GM12878 (cell line): ENCODE data around the gene MOV10L1. TPM values are rescaled to one million over a fixed set of nuclear protein-coding genes. Genes with fewer than 3 reads are reported as not detected.

ENCODE experiments used
- FOS ChIP-seq: IDR thresholded peaks from 3 replicates; pipeline ENCODE4 v1.6.1; 2011; ENCODE audit warnings: borderline replicate concordance; ENCODE audit not compliant: insufficient read length; ENCODE audit errors: extremely low read depth
- GATAD2B ChIP-seq: fragments of 450-650 bp; conservative IDR thresholded peaks from 2 replicates; pipeline ENCODE4 v1.6.1; 2017; ENCODE audit warnings: low read depth, mild to moderate bottlenecking, moderate library complexity
- MEF2A ChIP-seq: IDR thresholded peaks from 2 replicates; pipeline ENCODE4 v1.6.1; 2011; ENCODE audit warnings: low read depth, mild to moderate bottlenecking, low read length, moderate library complexity; ENCODE audit not compliant: insufficient read depth
- NFYA ChIP-seq: IDR thresholded peaks from 2 replicates; pipeline ENCODE4 v1.6.1; 2011; ENCODE audit warnings: low read depth, mild to moderate bottlenecking, low read length, improper control_type of control experiment, borderline replicate concordance
- POLR2A ChIP-seq: IDR thresholded peaks from 2 replicates; pipeline ENCODE4 v1.6.1; 2011; ENCODE audit warnings: low read depth, mild to moderate bottlenecking, low read length
- RAD21 ChIP-seq: IDR thresholded peaks from 2 replicates; pipeline ENCODE4 v1.6.1; 2011; ENCODE audit warnings: mild to moderate bottlenecking, low read depth, low read length, moderate library complexity; ENCODE audit not compliant: insufficient read depth
- RCOR1 ChIP-seq: conservative IDR thresholded peaks from 2 replicates; pipeline ENCODE4 v1.6.1; 2012; ENCODE audit warnings: low read depth, low read length, improper control_type of control experiment
- RUNX3 ChIP-seq: IDR thresholded peaks from 2 replicates; pipeline ENCODE4 v1.6.1; 2012; ENCODE audit warnings: low read length, inconsistent platforms
- SREBF2 ChIP-seq: IDR thresholded peaks from 2 replicates; pipeline ENCODE4 v1.6.1; 2012; ENCODE audit warnings: mild to moderate bottlenecking, low read length
- ZNF274 ChIP-seq: IDR thresholded peaks from one replicate; pipeline ENCODE4 v1.8.0; 2011; ENCODE audit not compliant: insufficient read length, insufficient read depth
- polyA plus RNA-seq, 11 experiments: library from polyadenylated mRNA; depleted of rRNA in 4 of 11; unstranded in 6 of 11; stranded (reverse) in 5 of 11; fragments of >200 nt; fragmentation: Nextera tagmentation in 4 of 11; fragmentation: Illumina TruSeq in 1 of 11; extraction: Ambion mirVana in 4 of 11; extraction: Trizol in 1 of 11; gene quantifications; 1 replicate in 1 of 11; 2 replicates in 10 of 11; pipeline versions ENCODE4 v1.2.1 to v1.2.3, GENCODE V29; 2011 to 2016; ENCODE audit warnings: inconsistent platforms in 2 of 11, missing spikeins in 2 of 11, low read depth in 1 of 11
- total RNA-seq, 4 experiments: library from RNA; depleted of rRNA in 3 of 4; stranded (reverse); fragments of >200 nt in 3 of 4; fragmentation: Illumina TruSeq in 1 of 4; extraction: Trizol in 1 of 4; gene quantifications; 2 replicates each; pipeline versions ENCODE4 v1.2.1 to v1.2.3, GENCODE V29; 2013 to 2021
- TF ChIP-seq, protein P1 (sequence below): IDR thresholded peaks from 2 replicates; pipeline ENCODE4 v1.6.1; 2011; ENCODE audit warnings: borderline replicate concordance, low read depth, mild to moderate bottlenecking, moderate library complexity, mixed read lengths, low read length; ENCODE audit not compliant: insufficient read depth; ENCODE audit errors: extremely low read length
- TF ChIP-seq, protein P2 (sequence below): fragments of 450-650 bp; IDR thresholded peaks from 2 replicates; pipeline ENCODE4 v1.6.1; 2016; ENCODE audit warnings: mild to moderate bottlenecking
- TF ChIP-seq, protein P3 (sequence below): fragments of 450-650 bp; IDR thresholded peaks from 2 replicates; pipeline ENCODE4 v1.6.1; 2016; ENCODE audit warnings: mild to moderate bottlenecking
- TF ChIP-seq, protein P4 (sequence below): fragments of 450-650 bp; IDR thresholded peaks from 2 replicates; pipeline ENCODE4 v1.6.1; 2016; ENCODE audit warnings: mild to moderate bottlenecking, moderate library complexity, borderline replicate concordance
- TF ChIP-seq, protein P5 (sequence below): IDR thresholded peaks from 2 replicates; pipeline ENCODE4 v1.6.1; 2011; ENCODE audit warnings: mild to moderate bottlenecking, low read depth, low read length, moderate library complexity; ENCODE audit not compliant: insufficient replicate concordance
- TF ChIP-seq, protein P6 (sequence below): fragments of 450-650 bp; IDR thresholded peaks from 2 replicates; pipeline ENCODE4 v1.6.1; 2017; ENCODE audit warnings: borderline replicate concordance
- TF ChIP-seq, protein P7 (sequence below): fragments of 450-650 bp; conservative IDR thresholded peaks from 2 replicates; pipeline ENCODE4 v1.6.1; 2017; ENCODE audit warnings: mild to moderate bottlenecking, moderate library complexity

Gene MOV10L1
- total and polyA plus RNA-seq, 10 of the 15 experiments (the other 5 are each of a cell fraction or from before 2014, with no cell fraction given): 0.22 TPM; not detected in 9

DNA sequence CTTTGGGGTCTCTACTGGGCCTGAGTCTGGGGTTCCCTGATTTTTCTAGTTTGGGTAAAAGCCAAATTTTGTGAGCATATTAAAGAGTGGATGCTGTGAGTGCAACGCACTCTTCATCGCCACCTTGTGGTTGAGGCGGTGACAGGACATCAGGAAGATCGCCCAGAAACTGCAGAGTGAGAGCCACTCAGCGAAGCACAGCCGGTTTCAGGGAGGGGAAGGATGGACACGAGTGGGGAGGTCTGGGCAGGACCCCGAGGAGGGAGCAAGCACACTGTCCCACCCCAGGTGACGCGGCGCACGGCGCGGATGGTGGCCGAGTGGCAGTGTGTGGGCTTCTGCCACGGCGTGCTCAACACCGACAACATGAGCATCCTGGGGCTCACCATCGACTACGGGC is 120.1 kb downstream of the MOV10L1 start (continued):
- TF ChIP-seq, protein P1, sequence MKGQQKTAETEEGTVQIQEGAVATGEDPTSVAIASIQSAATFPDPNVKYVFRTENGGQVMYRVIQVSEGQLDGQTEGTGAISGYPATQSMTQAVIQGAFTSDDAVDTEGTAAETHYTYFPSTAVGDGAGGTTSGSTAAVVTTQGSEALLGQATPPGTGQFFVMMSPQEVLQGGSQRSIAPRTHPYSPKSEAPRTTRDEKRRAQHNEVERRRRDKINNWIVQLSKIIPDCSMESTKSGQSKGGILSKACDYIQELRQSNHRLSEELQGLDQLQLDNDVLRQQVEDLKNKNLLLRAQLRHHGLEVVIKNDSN: no peak
- TF ChIP-seq, protein P2, sequence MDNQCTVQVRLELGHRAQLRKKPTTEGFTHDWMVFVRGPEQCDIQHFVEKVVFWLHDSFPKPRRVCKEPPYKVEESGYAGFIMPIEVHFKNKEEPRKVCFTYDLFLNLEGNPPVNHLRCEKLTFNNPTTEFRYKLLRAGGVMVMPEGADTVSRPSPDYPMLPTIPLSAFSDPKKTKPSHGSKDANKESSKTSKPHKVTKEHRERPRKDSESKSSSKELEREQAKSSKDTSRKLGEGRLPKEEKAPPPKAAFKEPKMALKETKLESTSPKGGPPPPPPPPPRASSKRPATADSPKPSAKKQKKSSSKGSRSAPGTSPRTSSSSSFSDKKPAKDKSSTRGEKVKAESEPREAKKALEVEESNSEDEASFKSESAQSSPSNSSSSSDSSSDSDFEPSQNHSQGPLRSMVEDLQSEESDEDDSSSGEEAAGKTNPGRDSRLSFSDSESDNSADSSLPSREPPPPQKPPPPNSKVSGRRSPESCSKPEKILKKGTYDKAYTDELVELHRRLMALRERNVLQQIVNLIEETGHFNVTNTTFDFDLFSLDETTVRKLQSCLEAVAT: no peak
- TF ChIP-seq, protein P3, sequence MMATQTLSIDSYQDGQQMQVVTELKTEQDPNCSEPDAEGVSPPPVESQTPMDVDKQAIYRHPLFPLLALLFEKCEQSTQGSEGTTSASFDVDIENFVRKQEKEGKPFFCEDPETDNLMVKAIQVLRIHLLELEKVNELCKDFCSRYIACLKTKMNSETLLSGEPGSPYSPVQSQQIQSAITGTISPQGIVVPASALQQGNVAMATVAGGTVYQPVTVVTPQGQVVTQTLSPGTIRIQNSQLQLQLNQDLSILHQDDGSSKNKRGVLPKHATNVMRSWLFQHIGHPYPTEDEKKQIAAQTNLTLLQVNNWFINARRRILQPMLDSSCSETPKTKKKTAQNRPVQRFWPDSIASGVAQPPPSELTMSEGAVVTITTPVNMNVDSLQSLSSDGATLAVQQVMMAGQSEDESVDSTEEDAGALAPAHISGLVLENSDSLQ: peak; percentile 56; the same call in 1 of the 2 replicates
- TF ChIP-seq FOS: no peak
- no peak for TF ChIP-seq SREBF2
- TF ChIP-seq, protein P4, sequence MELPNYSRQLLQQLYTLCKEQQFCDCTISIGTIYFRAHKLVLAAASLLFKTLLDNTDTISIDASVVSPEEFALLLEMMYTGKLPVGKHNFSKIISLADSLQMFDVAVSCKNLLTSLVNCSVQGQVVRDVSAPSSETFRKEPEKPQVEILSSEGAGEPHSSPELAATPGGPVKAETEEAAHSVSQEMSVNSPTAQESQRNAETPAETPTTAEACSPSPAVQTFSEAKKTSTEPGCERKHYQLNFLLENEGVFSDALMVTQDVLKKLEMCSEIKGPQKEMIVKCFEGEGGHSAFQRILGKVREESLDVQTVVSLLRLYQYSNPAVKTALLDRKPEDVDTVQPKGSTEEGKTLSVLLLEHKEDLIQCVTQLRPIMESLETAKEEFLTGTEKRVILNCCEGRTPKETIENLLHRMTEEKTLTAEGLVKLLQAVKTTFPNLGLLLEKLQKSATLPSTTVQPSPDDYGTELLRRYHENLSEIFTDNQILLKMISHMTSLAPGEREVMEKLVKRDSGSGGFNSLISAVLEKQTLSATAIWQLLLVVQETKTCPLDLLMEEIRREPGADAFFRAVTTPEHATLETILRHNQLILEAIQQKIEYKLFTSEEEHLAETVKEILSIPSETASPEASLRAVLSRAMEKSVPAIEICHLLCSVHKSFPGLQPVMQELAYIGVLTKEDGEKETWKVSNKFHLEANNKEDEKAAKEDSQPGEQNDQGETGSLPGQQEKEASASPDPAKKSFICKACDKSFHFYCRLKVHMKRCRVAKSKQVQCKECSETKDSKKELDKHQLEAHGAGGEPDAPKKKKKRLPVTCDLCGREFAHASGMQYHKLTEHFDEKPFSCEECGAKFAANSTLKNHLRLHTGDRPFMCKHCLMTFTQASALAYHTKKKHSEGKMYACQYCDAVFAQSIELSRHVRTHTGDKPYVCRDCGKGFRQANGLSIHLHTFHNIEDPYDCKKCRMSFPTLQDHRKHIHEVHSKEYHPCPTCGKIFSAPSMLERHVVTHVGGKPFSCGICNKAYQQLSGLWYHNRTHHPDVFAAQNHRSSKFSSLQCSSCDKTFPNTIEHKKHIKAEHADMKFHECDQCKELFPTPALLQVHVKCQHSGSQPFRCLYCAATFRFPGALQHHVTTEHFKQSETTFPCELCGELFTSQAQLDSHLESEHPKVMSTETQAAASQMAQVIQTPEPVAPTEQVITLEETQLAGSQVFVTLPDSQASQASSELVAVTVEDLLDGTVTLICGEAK: no peak
- no peak for TF ChIP-seq RCOR1
- TF ChIP-seq NFYA: no peak
- TF ChIP-seq GATAD2B: no peak
- TF ChIP-seq ZNF274: no peak
- TF ChIP-seq, protein P5, sequence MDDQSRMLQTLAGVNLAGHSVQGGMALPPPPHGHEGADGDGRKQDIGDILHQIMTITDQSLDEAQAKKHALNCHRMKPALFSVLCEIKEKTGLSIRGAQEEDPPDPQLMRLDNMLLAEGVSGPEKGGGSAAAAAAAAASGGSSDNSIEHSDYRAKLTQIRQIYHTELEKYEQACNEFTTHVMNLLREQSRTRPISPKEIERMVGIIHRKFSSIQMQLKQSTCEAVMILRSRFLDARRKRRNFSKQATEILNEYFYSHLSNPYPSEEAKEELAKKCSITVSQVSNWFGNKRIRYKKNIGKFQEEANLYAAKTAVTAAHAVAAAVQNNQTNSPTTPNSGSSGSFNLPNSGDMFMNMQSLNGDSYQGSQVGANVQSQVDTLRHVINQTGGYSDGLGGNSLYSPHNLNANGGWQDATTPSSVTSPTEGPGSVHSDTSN: no peak
- peak; percentile 73 for TF ChIP-seq RAD21
- TF ChIP-seq, protein P6, sequence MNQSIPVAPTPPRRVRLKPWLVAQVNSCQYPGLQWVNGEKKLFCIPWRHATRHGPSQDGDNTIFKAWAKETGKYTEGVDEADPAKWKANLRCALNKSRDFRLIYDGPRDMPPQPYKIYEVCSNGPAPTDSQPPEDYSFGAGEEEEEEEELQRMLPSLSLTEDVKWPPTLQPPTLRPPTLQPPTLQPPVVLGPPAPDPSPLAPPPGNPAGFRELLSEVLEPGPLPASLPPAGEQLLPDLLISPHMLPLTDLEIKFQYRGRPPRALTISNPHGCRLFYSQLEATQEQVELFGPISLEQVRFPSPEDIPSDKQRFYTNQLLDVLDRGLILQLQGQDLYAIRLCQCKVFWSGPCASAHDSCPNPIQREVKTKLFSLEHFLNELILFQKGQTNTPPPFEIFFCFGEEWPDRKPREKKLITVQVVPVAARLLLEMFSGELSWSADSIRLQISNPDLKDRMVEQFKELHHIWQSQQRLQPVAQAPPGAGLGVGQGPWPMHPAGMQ: no peak
- TF ChIP-seq RUNX3: peak; percentile 50
- TF ChIP-seq MEF2A: no peak
- TF ChIP-seq POLR2A: 0 out of 2 replicates have a peak, but pooled peaks have one; percentile 12
- TF ChIP-seq, protein P7, sequence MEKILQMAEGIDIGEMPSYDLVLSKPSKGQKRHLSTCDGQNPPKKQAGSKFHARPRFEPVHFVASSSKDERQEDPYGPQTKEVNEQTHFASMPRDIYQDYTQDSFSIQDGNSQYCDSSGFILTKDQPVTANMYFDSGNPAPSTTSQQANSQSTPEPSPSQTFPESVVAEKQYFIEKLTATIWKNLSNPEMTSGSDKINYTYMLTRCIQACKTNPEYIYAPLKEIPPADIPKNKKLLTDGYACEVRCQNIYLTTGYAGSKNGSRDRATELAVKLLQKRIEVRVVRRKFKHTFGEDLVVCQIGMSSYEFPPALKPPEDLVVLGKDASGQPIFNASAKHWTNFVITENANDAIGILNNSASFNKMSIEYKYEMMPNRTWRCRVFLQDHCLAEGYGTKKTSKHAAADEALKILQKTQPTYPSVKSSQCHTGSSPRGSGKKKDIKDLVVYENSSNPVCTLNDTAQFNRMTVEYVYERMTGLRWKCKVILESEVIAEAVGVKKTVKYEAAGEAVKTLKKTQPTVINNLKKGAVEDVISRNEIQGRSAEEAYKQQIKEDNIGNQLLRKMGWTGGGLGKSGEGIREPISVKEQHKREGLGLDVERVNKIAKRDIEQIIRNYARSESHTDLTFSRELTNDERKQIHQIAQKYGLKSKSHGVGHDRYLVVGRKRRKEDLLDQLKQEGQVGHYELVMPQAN: no peak
